ENCODE results near the gene CA11. TPM values are rescaled to one million over a fixed set of nuclear protein-coding genes. Genes with fewer than 3 reads are reported as not detected.

CA11 gene
- total and polyA plus RNA-seq, 9 of the 15 experiments (the other 6 are each of a cell fraction or from before 2014, with no cell fraction given), result 2.9 to 19.9 (median 8.3) TPM

DNA sequence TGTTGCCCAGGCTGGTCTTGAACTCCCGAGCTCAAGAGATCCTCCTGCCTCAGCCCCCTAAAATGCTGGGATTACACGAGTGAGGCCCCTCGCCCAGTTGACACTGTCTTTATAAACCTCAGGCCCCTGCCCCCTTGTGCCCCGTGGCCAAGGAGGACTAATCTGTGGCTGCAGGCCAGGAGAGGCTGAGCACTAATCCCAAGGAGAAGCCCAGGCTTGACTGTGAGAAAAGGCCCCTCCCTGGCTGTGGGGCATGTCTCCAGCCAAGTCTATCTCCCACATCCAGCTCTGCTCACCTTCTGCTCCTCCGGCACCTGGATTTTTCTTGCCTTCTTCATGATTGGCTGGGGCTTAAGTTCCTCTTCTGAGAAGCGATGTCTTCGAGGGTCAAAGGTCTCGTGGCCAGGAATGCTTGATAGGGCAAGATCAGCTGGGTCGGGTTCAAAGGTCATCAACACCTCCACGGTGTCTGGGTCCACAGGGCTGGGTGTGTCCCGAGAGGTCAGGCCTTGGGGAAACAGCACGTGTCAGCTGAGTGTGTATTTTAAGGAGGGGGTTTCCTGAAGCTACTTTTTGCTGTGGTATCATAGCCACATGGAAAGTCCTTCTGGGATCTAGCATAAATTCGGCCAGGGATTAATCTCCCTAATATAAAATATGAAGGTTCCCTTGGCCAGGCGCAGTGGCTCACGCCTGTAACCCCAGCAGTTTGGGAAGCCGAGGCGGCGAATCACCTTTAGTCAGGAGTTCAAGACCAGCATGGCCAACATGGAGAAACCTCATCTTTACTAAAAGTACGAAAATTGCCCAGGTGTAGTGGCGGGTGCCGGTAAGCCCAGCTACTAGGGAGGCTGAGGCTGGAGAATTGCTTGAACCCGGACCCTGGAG, 12.6 kb downstream of the CA11 start (continued):
- peak; percentile 66 for TF ChIP-seq MYC (IDR thresholded peaks at IDR 0.05; ENCODE audit: low read depth, low read length)
- no peak for TF ChIP-seq MYC (CRISPR knock-in tag; IDR thresholded peaks at IDR 0.05; ENCODE audit: borderline replicate concordance, low read depth)
- TF ChIP-seq, protein P1, sequence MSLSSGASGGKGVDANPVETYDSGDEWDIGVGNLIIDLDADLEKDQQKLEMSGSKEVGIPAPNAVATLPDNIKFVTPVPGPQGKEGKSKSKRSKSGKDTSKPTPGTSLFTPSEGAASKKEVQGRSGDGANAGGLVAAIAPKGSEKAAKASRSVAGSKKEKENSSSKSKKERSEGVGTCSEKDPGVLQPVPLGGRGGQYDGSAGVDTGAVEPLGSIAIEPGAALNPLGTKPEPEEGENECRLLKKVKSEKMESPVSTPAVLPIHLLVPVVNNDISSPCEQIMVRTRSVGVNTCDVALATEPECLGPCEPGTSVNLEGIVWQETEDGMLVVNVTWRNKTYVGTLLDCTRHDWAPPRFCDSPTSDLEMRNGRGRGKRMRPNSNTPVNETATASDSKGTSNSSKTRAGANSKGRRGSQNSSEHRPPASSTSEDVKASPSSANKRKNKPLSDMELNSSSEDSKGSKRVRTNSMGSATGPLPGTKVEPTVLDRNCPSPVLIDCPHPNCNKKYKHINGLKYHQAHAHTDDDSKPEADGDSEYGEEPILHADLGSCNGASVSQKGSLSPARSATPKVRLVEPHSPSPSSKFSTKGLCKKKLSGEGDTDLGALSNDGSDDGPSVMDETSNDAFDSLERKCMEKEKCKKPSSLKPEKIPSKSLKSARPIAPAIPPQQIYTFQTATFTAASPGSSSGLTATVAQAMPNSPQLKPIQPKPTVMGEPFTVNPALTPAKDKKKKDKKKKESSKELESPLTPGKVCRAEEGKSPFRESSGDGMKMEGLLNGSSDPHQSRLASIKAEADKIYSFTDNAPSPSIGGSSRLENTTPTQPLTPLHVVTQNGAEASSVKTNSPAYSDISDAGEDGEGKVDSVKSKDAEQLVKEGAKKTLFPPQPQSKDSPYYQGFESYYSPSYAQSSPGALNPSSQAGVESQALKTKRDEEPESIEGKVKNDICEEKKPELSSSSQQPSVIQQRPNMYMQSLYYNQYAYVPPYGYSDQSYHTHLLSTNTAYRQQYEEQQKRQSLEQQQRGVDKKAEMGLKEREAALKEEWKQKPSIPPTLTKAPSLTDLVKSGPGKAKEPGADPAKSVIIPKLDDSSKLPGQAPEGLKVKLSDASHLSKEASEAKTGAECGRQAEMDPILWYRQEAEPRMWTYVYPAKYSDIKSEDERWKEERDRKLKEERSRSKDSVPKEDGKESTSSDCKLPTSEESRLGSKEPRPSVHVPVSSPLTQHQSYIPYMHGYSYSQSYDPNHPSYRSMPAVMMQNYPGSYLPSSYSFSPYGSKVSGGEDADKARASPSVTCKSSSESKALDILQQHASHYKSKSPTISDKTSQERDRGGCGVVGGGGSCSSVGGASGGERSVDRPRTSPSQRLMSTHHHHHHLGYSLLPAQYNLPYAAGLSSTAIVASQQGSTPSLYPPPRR (CRISPR knock-in tag; IDR thresholded peaks at IDR 0.05; ENCODE audit: borderline replicate concordance), result no peak
- no peak for TF ChIP-seq ZNF384 (IDR thresholded peaks at IDR 0.05; ENCODE audit: low read depth, low read length)
- peak; percentile 58; the same call in 1 of the 2 replicates for TF ChIP-seq PTRF (tag; IDR thresholded peaks at IDR 0.05)
- TF ChIP-seq CREB3 (tag; conservative IDR thresholded peaks at IDR 0.05; ENCODE audit: low read depth), result no peak; the same call in 1 of the 2 replicates
- no peak for TF ChIP-seq CEBPG (CRISPR knock-in tag; IDR thresholded peaks at IDR 0.05)
- no peak for TF ChIP-seq CEBPG (tag; conservative IDR thresholded peaks at IDR 0.05 in 1 of 2, IDR thresholded peaks at IDR 0.05 in 1 of 2)
- TF ChIP-seq RBM39 (optimal IDR thresholded peaks at IDR 0.05; ENCODE audit: low read depth, low read length), result no peak
- TF ChIP-seq ARID2 (IDR thresholded peaks at IDR 0.05), result no peak
- TF ChIP-seq PCBP1 (IDR thresholded peaks at IDR 0.05; ENCODE audit: low read depth, low read length, poor library complexity, severe bottlenecking), result no peak
- no peak for TF ChIP-seq CEBPB (tag; IDR thresholded peaks at IDR 0.05)
- TF ChIP-seq C11orf30 (IDR thresholded peaks at IDR 0.05; ENCODE audit: low read depth), result no peak
- TF ChIP-seq SRSF9 (IDR thresholded peaks at IDR 0.05; ENCODE audit: borderline replicate concordance, low read depth, low read length), result no peak
- TF ChIP-seq, protein P2, sequence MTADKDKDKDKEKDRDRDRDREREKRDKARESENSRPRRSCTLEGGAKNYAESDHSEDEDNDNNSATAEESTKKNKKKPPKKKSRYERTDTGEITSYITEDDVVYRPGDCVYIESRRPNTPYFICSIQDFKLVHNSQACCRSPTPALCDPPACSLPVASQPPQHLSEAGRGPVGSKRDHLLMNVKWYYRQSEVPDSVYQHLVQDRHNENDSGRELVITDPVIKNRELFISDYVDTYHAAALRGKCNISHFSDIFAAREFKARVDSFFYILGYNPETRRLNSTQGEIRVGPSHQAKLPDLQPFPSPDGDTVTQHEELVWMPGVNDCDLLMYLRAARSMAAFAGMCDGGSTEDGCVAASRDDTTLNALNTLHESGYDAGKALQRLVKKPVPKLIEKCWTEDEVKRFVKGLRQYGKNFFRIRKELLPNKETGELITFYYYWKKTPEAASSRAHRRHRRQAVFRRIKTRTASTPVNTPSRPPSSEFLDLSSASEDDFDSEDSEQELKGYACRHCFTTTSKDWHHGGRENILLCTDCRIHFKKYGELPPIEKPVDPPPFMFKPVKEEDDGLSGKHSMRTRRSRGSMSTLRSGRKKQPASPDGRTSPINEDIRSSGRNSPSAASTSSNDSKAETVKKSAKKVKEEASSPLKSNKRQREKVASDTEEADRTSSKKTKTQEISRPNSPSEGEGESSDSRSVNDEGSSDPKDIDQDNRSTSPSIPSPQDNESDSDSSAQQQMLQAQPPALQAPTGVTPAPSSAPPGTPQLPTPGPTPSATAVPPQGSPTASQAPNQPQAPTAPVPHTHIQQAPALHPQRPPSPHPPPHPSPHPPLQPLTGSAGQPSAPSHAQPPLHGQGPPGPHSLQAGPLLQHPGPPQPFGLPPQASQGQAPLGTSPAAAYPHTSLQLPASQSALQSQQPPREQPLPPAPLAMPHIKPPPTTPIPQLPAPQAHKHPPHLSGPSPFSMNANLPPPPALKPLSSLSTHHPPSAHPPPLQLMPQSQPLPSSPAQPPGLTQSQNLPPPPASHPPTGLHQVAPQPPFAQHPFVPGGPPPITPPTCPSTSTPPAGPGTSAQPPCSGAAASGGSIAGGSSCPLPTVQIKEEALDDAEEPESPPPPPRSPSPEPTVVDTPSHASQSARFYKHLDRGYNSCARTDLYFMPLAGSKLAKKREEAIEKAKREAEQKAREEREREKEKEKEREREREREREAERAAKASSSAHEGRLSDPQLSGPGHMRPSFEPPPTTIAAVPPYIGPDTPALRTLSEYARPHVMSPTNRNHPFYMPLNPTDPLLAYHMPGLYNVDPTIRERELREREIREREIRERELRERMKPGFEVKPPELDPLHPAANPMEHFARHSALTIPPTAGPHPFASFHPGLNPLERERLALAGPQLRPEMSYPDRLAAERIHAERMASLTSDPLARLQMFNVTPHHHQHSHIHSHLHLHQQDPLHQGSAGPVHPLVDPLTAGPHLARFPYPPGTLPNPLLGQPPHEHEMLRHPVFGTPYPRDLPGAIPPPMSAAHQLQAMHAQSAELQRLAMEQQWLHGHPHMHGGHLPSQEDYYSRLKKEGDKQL (CRISPR knock-in tag; IDR thresholded peaks at IDR 0.05; ENCODE audit: borderline replicate concordance), result no peak
- TF ChIP-seq HDGF (IDR thresholded peaks at IDR 0.05), result no peak

Data from K562 (cell line).